Fibroblast of lung (primary cell): ENCODE results near the gene ZNF793. TPM values are rescaled to one million over a fixed set of nuclear protein-coding genes. Genes with fewer than 3 reads are reported as not detected.

ENCODE experiments used
- DNase-seq, 2 donors: peaks; one replicate each; pipeline versions ENCODE4 v3.0.0 to v3.0.0-alpha.2; 2010; ENCODE audit warnings: low read depth in 2 of 2
- H2AFZ ChIP-seq: 2 replicates; pipeline ENCODE4 v1.5.1; 2012; ENCODE audit warnings: low read length, control low read depth, inconsistent platforms
- H3K27ac ChIP-seq: 2 replicates; pipeline ENCODE4 v1.5.1; 2011; ENCODE audit warnings: low read length, control low read depth; ENCODE audit not compliant: insufficient read depth
- H3K27me3 ChIP-seq: 2 replicates; pipeline ENCODE4 v1.5.1; 2011; ENCODE audit warnings: mild to moderate bottlenecking, low read length; ENCODE audit not compliant: control insufficient read depth, insufficient read depth
- H3K36me3 ChIP-seq: 2 replicates; pipeline ENCODE4 v1.5.1; 2011; ENCODE audit warnings: low read length; ENCODE audit not compliant: control insufficient read depth, insufficient read depth
- H3K4me1 ChIP-seq: 2 replicates; pipeline ENCODE4 v1.5.1; 2011; ENCODE audit warnings: low read length; ENCODE audit not compliant: control insufficient read depth, insufficient read depth; ENCODE audit errors: extremely low read depth
- H3K4me2 ChIP-seq: 2 replicates; pipeline ENCODE4 v1.5.1; 2011; ENCODE audit warnings: low read length, control low read depth; ENCODE audit not compliant: insufficient read depth; ENCODE audit errors: extremely low read depth
- H3K4me3 ChIP-seq, 4 experiments: fragments of 200-600 bp in 1 of 4; sonication (generic) in 1 of 4; replicated peaks in 1 of 4; 2 replicates each; pipeline ENCODE4 v1.5.1; 2011 to 2016; ENCODE audit warnings: low read length in 4 of 4, low read depth in 3 of 4, mild to moderate bottlenecking in 3 of 4, control low read depth in 2 of 4, inconsistent platforms in 1 of 4, mixed read lengths in 1 of 4; ENCODE audit not compliant: insufficient read depth in 1 of 4; ENCODE audit errors: control extremely low read depth in 1 of 4
- H3K79me2 ChIP-seq: 2 replicates; pipeline ENCODE4 v1.5.1; 2012; ENCODE audit warnings: mild to moderate bottlenecking, low read length, inconsistent platforms; ENCODE audit not compliant: control insufficient read depth, insufficient read depth
- H3K9ac ChIP-seq: 2 replicates; pipeline ENCODE4 v1.5.1; 2011; ENCODE audit warnings: mild to moderate bottlenecking, low read length, control low read depth; ENCODE audit not compliant: insufficient read depth
- H3K9me3 ChIP-seq: 2 replicates; pipeline ENCODE4 v1.5.1; 2012; ENCODE audit warnings: low read depth, low read length; ENCODE audit not compliant: control insufficient read depth, insufficient read depth
- H4K20me1 ChIP-seq: 2 replicates; pipeline ENCODE4 v1.5.1; 2011; ENCODE audit warnings: low read length; ENCODE audit not compliant: control insufficient read depth, insufficient read depth; ENCODE audit errors: extremely low read depth
- EZH2 ChIP-seq: IDR thresholded peaks from 2 replicates; pipeline ENCODE4 v1.5.1; 2012; ENCODE audit warnings: low read length, control low read depth, mild to moderate bottlenecking; ENCODE audit errors: missing control alignments
- polyA plus RNA-seq, 2 donors: library from polyadenylated mRNA; depleted of rRNA in 1 of 2; stranded (reverse) in 1 of 2; unstranded in 1 of 2; fragments of >200 nt; gene quantifications; 2 replicates each; pipeline ENCODE4 v1.2.1, GENCODE V29; 2011 to 2012; ENCODE audit warnings: missing spikeins in 1 of 2
- total RNA-seq: library from RNA; depleted of rRNA; stranded (reverse); fragments of >200 nt; gene quantifications from 2 replicates; pipeline ENCODE4 v1.2.1, GENCODE V29; 2014
- TF ChIP-seq, protein P1 (sequence below), 2 donors: IDR thresholded peaks in 1 of 2; conservative IDR thresholded peaks in 1 of 2; 1 replicate in 1 of 2; 2 replicates in 1 of 2; pipeline ENCODE4 v1.5.1; 2011 to 2012; ENCODE audit warnings: low read length in 2 of 2, control low read depth in 1 of 2, inconsistent platforms in 1 of 2, low read depth in 1 of 2, mild to moderate bottlenecking in 1 of 2

Gene ZNF793
- total and polyA plus RNA-seq, 2 donors (not counting 1 experiment from before 2014, with no cell fraction given) = 1.7 to 5.9 TPM

DNA sequence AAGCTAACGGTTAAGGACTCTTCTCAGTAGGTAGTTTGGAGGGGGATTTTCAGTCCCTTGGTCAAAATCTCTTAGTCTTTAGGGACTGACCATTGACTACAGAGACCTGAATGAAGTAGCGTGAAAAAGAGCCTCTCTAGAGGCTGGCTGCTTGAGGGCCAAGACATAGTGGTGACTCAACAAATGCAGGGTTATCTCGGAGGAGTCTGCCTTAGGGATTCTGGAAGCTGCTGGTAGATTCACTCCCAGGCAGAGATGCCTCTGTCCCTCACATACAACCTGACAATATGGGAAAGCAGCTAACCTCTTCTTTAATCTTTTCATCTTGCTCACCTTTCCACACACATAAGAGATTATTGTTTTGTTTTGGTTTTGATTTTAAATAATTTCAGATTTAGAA is 5.1 kb downstream of the ZNF793 start:
- Histone ChIP-seq H3K4me1 (no peaks in the 10 kb centered on the region), H3K9ac (no peak overlapping the region), H3K4me3 (no peak overlapping the region), H3K79me2 (no peaks in the 10 kb centered on the region), H3K9me3 (no peaks in the 10 kb centered on the region), H3K4me2 (no peak overlapping the region), H3K36me3 (no peaks in the 10 kb centered on the region), H3K27ac (no peak overlapping the region), H2AFZ (no peak overlapping the region), H3K27me3 (no peaks in the 10 kb centered on the region), H4K20me1 (no peaks in the 10 kb centered on the region)
- TF ChIP-seq EZH2 = no peak
- no peak for DNase-seq

DNA sequence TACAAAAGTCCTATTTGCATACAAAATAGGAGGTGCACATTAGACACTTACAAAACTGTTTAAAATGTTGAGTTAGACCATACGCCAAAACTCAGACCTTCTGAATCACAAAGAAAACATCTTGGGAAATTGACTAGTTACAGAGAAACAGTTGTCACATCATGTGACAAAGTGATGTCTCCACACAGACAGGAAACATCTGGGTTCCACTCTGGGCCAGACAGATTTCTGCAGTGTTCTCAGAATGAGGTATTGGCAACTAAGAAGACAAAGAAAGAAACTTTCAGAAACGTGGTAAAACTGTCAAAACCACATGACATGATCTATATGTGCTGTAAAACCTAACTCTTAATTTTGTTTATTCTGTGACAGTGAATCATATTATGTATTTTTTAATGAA is 6.7 kb downstream of the ZNF793 start:
- Histone ChIP-seq H3K9me3 (no peaks in the 10 kb centered on the region), H3K4me2 (no peak overlapping the region), H3K79me2 (no peaks in the 10 kb centered on the region), H2AFZ (no peak overlapping the region), H3K4me1 (no peaks in the 10 kb centered on the region), H3K9ac (no peak overlapping the region), H3K36me3 (no peaks in the 10 kb centered on the region), H3K27me3 (no peaks in the 10 kb centered on the region), H3K27ac (no peak overlapping the region), H4K20me1 (no peaks in the 10 kb centered on the region), H3K4me3 (no peak overlapping the region)
- no peak for DNase-seq
- TF ChIP-seq, protein P1, sequence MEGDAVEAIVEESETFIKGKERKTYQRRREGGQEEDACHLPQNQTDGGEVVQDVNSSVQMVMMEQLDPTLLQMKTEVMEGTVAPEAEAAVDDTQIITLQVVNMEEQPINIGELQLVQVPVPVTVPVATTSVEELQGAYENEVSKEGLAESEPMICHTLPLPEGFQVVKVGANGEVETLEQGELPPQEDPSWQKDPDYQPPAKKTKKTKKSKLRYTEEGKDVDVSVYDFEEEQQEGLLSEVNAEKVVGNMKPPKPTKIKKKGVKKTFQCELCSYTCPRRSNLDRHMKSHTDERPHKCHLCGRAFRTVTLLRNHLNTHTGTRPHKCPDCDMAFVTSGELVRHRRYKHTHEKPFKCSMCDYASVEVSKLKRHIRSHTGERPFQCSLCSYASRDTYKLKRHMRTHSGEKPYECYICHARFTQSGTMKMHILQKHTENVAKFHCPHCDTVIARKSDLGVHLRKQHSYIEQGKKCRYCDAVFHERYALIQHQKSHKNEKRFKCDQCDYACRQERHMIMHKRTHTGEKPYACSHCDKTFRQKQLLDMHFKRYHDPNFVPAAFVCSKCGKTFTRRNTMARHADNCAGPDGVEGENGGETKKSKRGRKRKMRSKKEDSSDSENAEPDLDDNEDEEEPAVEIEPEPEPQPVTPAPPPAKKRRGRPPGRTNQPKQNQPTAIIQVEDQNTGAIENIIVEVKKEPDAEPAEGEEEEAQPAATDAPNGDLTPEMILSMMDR (conservative IDR thresholded peaks at IDR 0.05 in 1 of 2, IDR thresholded peaks at IDR 0.05 in 1 of 2; ENCODE audit: low read depth in 1 of 2, low read length in 2 of 2) = no peak
- no peak for TF ChIP-seq EZH2

DNA sequence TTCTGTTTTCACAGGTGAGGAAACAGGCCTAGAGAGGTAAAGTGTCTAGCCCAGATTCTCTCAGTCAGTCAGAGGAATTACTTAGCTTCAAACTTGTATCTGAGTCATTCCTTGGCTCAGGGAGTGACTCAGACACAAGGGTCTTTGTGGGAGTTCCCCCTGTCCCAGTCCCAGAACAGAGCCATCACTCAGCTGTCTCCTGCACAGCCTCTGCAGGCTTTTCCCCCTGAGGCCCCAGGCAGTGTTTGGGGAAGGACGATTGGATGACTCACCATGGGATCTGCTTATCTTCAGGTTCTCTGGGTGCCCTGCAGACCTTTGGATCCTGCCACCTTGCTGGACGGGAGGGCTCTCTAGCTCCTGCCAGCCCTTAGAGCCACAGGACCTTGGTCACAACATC is 13.2 kb downstream of the ZNF793 start:
- no peak overlapping the region for H3K9ac ChIP-seq
- no peak overlapping the region for H3K4me2 ChIP-seq
- no peak overlapping the region for H2AFZ ChIP-seq
- no peaks in the 10 kb centered on the region for H3K9me3 ChIP-seq
- H3K4me1 ChIP-seq = no peaks in the 10 kb centered on the region
- H3K4me3 ChIP-seq = no peak overlapping the region
- TF ChIP-seq EZH2 = no peak
- TF ChIP-seq, protein P1 (conservative IDR thresholded peaks at IDR 0.05 in 1 of 2, IDR thresholded peaks at IDR 0.05 in 1 of 2; ENCODE audit: low read depth in 1 of 2, low read length in 2 of 2) = no peak
- DNase-seq = peak; percentile 12 to 68
- H3K36me3 ChIP-seq = no peaks in the 10 kb centered on the region
- H3K79me2 ChIP-seq = no peaks in the 10 kb centered on the region
- no peak overlapping the region for H3K27ac ChIP-seq
- no peaks in the 10 kb centered on the region for H3K27me3 ChIP-seq
- H4K20me1 ChIP-seq = no peaks in the 10 kb centered on the region
